ENCODE measurements around the gene NUPR1.
"Not testable (repeated sequence)": the region's sequence is repeated elsewhere in the genome, so short reads cannot be mapped to it uniquely, and the experiment has no call there.

The NUPR1 gene

GRCh38 chr16:28538733-28539596 lies at the start of gene NUPR1:
Gene NUPR1, minus strand, starts transcription at chr16:28538974. Its CDS starts 67 bp downstream, at chr16:28538907.
- peak; percentile 30 to 50 (median 50) for DNase-seq

- no peak for DNase-seq
Observed at GRCh38 chr16:28587386-28587785, 48.6 kb upstream of the NUPR1 start.

- DNase-seq = no peak
Observed at GRCh38 chr16:28586466-28586865, 47.7 kb upstream of the NUPR1 start.

GRCh38 chr16:28585674-28586073 lies 46.9 kb upstream of the NUPR1 start:
- DNase-seq = no peak

- DNase-seq = no peak
Observed at GRCh38 chr16:28580726-28581315, 42.0 kb upstream of the NUPR1 start.

GRCh38 chr16:28575446-28576109 lies 36.8 kb upstream of the NUPR1 start:
- no peak for DNase-seq

GRCh38 chr16:28574925-28575324 lies 36.2 kb upstream of the NUPR1 start:
- DNase-seq = no peak

- peak in 2 of 3 donors; percentile 34 to 39 for DNase-seq
Observed at GRCh38 chr16:28573738-28574718, 35.3 kb upstream of the NUPR1 start.

GRCh38 chr16:28572696-28573510 lies 34.1 kb upstream of the NUPR1 start:
- peak; percentile 26 to 51 (median 35) for DNase-seq

- DNase-seq = no peak
Observed at GRCh38 chr16:28569968-28570752, 31.4 kb upstream of the NUPR1 start.

- DNase-seq = no peak
Observed at GRCh38 chr16:28569021-28569420, 30.2 kb upstream of the NUPR1 start.

- DNase-seq = no peak
Observed at GRCh38 chr16:28567292-28567691, 28.5 kb upstream of the NUPR1 start.

GRCh38 chr16:28566233-28566925 lies 27.6 kb upstream of the NUPR1 start:
- not testable (repeated sequence) for DNase-seq

GRCh38 chr16:28563218-28563617 lies 24.4 kb upstream of the NUPR1 start:
- no peak for DNase-seq

- DNase-seq = no peak
Observed at GRCh38 chr16:28562199-28562598, 23.4 kb upstream of the NUPR1 start.

GRCh38 chr16:28561557-28562187 lies 22.9 kb upstream of the NUPR1 start:
- DNase-seq = no peak

- DNase-seq = no peak
Observed at GRCh38 chr16:28558456-28558855, 19.7 kb upstream of the NUPR1 start.

GRCh38 chr16:28556914-28557320 lies 18.1 kb upstream of the NUPR1 start:
- peak in 2 of 3 donors; percentile 48 to 56 for DNase-seq

GRCh38 chr16:28555561-28555960 lies 16.8 kb upstream of the NUPR1 start:
- peak; percentile 50 to 81 (median 67) for DNase-seq
